ENCODE data around the gene TNFRSF14.

TNFRSF14 gene

DNA sequence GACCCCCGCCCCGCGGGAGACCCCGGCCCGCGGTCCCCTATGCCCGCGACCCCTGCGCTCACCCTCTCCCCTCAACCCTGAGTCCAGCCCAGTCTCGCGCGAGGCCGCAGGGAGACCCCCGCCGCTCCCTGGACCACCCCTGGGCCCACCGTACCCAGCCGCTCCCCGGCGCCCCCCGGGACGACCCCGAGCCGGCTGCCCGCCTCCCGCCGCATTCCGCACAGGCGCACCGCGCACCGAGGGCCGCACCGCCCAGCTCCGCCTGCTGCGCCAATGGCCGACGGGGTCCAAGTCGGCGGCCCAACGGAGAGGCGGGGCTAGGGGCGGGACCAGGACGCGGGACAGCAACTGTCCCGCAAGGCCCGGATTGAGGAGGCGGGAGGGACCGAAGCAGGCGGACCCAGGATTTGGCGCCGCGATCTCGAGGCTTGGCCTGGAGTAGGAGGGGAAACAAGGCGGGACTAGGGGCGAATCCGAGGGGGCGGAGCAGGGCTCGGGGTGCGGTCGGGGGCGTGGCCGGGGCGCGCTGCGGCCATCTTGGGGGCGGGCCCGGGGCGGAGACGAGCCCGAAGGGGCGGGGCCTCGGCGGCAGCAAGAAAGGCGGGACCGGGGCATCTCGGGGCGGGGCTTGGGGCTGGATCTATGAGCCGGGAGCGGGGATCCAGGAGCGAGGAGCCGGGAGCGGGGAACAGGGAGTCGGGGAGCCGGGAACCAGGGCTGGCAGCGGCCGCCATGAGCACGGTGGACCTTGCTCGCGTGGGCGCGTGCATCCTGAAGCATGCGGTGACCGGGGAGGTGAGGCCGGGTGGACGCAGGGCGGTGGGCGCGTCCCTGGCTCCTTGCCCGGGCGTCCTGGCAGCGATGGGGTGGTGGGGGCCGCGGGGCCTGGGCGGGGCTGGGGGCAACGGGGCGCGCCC, 30.2 kb downstream of the TNFRSF14 start, which contains the start of gene PRXL2B:
Gene PRXL2B, plus strand, starts transcription at position 624 of the 917 bp plus-strand sequence. Its CDS starts 109 bp downstream, at position 733.
- no peak for TF ChIP-seq CTCF (IDR thresholded peaks at IDR 0.05; ENCODE audit: control extremely low read depth, extremely low read depth, low read depth, missing control alignments)
- CTCF ChIA-PET: interaction anchor here (0.9 to 5.3 kb wide), 6 partner anchors 12 to 58 kb away, joined by 3 to 40 read pairs (median 3); no protein-coding TSS in a partner anchor
- POLR2A ChIA-PET: interaction anchor here (0.6 to 2.7 kb wide), 5 partner anchors 25 to 284 kb away, joined by 3 to 12 read pairs (median 7); partner anchors contain the start of gene PANK4
- DNase-seq (ENCODE audit: extremely low spot score): peak; percentile 99

DNA sequence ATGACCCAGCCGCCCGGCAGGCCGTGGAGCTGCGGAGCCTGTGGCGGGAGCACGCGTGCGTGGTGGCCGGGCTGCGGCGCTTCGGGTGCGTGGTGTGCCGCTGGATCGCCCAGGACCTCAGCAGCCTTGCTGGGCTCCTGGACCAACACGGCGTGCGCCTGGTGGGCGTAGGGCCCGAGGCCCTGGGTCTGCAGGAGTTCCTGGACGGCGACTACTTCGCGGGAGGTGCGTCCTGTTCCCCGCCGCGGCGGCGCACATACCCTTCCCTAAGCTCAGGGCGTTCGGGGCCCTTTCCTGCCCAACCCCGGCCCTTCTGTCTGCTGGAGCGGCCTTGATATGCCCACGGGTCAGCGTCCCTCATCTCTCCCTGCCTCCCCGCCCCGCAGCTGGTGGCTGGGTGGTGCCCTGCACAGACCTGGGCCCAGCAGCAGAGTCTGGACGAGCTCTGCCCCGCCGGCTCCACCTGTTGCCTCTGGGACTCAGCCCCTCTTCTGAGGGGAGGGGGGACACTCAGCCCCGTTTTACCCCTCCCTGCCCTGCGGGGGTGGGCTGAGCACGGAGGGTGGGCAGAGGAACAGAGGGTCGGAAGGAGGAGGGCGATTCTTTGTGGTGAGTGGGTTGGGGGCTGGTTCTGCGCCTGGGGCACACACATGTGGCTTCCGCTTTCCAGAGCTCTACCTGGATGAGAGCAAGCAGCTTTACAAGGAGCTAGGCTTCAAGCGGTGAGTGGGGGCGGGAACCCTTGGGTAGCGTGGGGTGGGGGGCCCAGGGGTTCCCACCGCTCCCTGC, 31.1 kb downstream of the TNFRSF14 start:
- TF ChIP-seq CTCF (IDR thresholded peaks at IDR 0.05; ENCODE audit: control extremely low read depth, extremely low read depth, low read depth, missing control alignments): no peak
- CTCF ChIA-PET: interaction anchor here (0.9 to 1.3 kb wide), 3 partner anchors 9 to 57 kb away, joined by 3 read pairs; no protein-coding TSS in a partner anchor
- POLR2A ChIA-PET: interaction anchor here (1.2 kb wide), 1 partner anchor 61 kb away, joined by 3 read pairs; the partner anchor contains the start of gene PANK4
- DNase-seq (ENCODE audit: extremely low spot score): no peak

GRCh38 chr1:2587860-2588571, 31.8 kb downstream of the TNFRSF14 start:
- ChIA-PET POLR2A (interaction anchor here (1.2 kb wide), 1 partner anchor 62 kb away, joined by 3 read pairs; the partner anchor contains the start of gene PANK4), CTCF (interaction anchor here (0.9 to 1.3 kb wide), 2 partner anchors 10 to 40 kb away, joined by 3 read pairs; no protein-coding TSS in a partner anchor)
- no peak for TF ChIP-seq CTCF (IDR thresholded peaks at IDR 0.05; ENCODE audit: control extremely low read depth, extremely low read depth, low read depth, missing control alignments)
- no peak for DNase-seq (ENCODE audit: extremely low spot score)

DNA sequence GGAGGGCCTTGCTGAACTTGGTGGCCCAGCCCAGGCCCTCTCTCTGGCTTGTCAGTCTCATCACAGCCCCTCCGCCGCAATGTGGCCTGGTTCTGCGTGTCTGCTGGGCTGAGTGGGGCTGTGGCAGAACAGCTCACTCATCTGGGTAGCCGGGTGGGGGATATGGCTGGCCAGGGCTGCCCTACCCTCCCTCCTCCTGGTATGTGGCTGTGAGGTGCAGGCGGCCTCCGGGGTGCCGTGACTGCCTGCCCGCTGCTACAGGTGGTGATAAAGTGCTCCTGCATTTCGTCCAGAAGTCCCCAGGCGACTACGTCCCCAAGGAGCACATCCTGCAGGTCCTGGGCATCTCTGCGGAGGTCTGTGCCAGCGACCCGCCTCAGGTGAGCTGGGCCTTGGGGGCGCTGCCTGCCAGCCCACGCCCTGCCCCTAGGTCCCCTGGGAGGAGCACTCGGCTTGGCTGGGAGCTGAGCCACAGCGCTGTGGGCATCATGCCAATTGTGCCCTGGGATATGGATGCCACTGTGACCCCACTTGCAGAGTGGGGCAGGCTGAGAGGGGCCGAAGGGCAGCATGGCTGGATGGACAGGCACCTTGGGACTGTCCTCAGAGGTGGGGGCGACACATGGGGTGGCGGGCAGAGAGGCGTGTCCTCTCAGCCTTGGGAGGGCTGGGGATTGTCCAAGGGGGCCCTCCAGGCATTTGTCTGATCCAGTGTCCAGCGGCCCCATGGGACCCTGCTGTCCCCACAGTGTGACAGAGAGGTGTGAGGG, 32.7 kb downstream of the TNFRSF14 start:
- no peak for TF ChIP-seq CTCF (IDR thresholded peaks at IDR 0.05; ENCODE audit: control extremely low read depth, extremely low read depth, low read depth, missing control alignments)
- POLR2A ChIA-PET: no interaction called here
- CTCF ChIA-PET: no interaction called here
- no peak for DNase-seq (ENCODE audit: extremely low spot score)

- ChIA-PET POLR2A (no interaction called here), CTCF (no interaction called here)
- DNase-seq (ENCODE audit: extremely low spot score): no peak
- no peak for TF ChIP-seq CTCF (IDR thresholded peaks at IDR 0.05; ENCODE audit: control extremely low read depth, extremely low read depth, low read depth, missing control alignments)
Measured at GRCh38 chr1:2589431-2590232, 33.5 kb downstream of the TNFRSF14 start.

Data from GM10248 (cell line).